Measurements from ENCODE around the gene NTN4. TPM values are rescaled to one million over a fixed set of nuclear protein-coding genes. Genes with fewer than 3 reads are reported as not detected.

NTN4 gene
- total and polyA plus RNA-seq, 8 donors: 14.6 to 63.9 (median 21.1) TPM

GRCh38 chr12:95836185-95836609 is 45.6 kb upstream of the NTN4 start:
- peaks cover 0 to 9% (median 4%) of the 10 kb centered on the region in 3 donors for H3K4me1 ChIP-seq
- no peaks in the 10 kb centered on the region for H3K36me3 ChIP-seq
- intact Hi-C loops (cut with DNase I): no loop called here
- H3K4me3 ChIP-seq: no peak overlapping the region
- H3K27me3 ChIP-seq: no peaks in the 10 kb centered on the region
- H3K9me3 ChIP-seq: no peaks in the 10 kb centered on the region
- DNase-seq (no peak), ATAC-seq (peak in 3 of 4 donors; percentile 58 to 79 (median 63)), FAIRE-seq (no peak)
- 2 to 13% methylated on average over 3 of the region's 3 CpGs for WGBS, 2 donors
- H3K27ac ChIP-seq: peak overlapping the region in 1 of 4 donors; percentile 6
- no peak for TF ChIP-seq CTCF (IDR thresholded peaks at IDR 0.05)

GRCh38 chr12:95834572-95834971 is 44.0 kb upstream of the NTN4 start:
- TF ChIP-seq CTCF (IDR thresholded peaks at IDR 0.05): no peak
- no peaks in the 10 kb centered on the region for H3K36me3 ChIP-seq
- 91 to 95% methylated on average over 1 of the region's 1 CpG for WGBS, 2 donors
- H3K27me3 ChIP-seq: no peaks in the 10 kb centered on the region
- ATAC-seq (no peak), DNase-seq (no peak), FAIRE-seq (no peak)
- intact Hi-C loops (cut with DNase I): no loop called here
- H3K9me3 ChIP-seq: no peaks in the 10 kb centered on the region
- peaks cover 3 to 13% (median 9%) of the 10 kb centered on the region in 3 donors for H3K4me1 ChIP-seq
- no peak overlapping the region for H3K4me3 ChIP-seq
- H3K27ac ChIP-seq: no peak overlapping the region

GRCh38 chr12:95830335-95831089 is 39.9 kb upstream of the NTN4 start:
- WGBS, 2 donors: 75 to 77% methylated on average over 2 of the region's 2 CpGs
- H3K27ac ChIP-seq: no peak overlapping the region
- ATAC-seq (no peak), DNase-seq (no peak), FAIRE-seq (no peak)
- no peaks in the 10 kb centered on the region for H3K9me3 ChIP-seq
- intact Hi-C loops (cut with DNase I): no loop called here
- H3K4me3 ChIP-seq: no peak overlapping the region
- H3K4me1 ChIP-seq: peaks cover 11 to 16% (median 15%) of the 10 kb centered on the region in 3 donors
- H3K36me3 ChIP-seq: no peaks in the 10 kb centered on the region
- H3K27me3 ChIP-seq: no peaks in the 10 kb centered on the region
- no peak for TF ChIP-seq CTCF (IDR thresholded peaks at IDR 0.05)

GRCh38 chr12:95829395-95829794 is 38.8 kb upstream of the NTN4 start:
- TF ChIP-seq CTCF (IDR thresholded peaks at IDR 0.05): no peak
- Histone ChIP-seq H3K27ac (peak overlapping the region in 2 of 4 donors; percentile 28 to 50), H3K27me3 (no peaks in the 10 kb centered on the region), H3K9me3 (no peaks in the 10 kb centered on the region), H3K4me3 (no peak overlapping the region), H3K4me1 (peaks cover 11 to 16% (median 15%) of the 10 kb centered on the region in 3 donors), H3K36me3 (no peaks in the 10 kb centered on the region)
- no peak for FAIRE-seq
- no peak for DNase-seq
- ATAC-seq: peak; percentile 68 to 96 (median 86)
- intact Hi-C loops (cut with DNase I): no loop called here

GRCh38 chr12:95820096-95820703 is 29.6 kb upstream of the NTN4 start:
- H3K27me3 ChIP-seq: no peaks in the 10 kb centered on the region
- 0% methylated on average over 1 of the region's 1 CpG for WGBS, 2 donors
- peaks cover 0 to 5% (median 3%) of the 10 kb centered on the region in 3 donors for H3K4me1 ChIP-seq
- peak; percentile 7 to 57 (median 45) for TF ChIP-seq CTCF (IDR thresholded peaks at IDR 0.05)
- no peaks in the 10 kb centered on the region for H3K9me3 ChIP-seq
- no peaks in the 10 kb centered on the region for H3K36me3 ChIP-seq
- DNase-seq (peak in 3 of 6 donors; percentile 41 to 69 (median 42)), FAIRE-seq (peak; percentile 85), ATAC-seq (peak; percentile 81 to 90 (median 90))
- intact Hi-C loops (cut with DNase I): no loop called here
- H3K27ac ChIP-seq: no peak overlapping the region
- H3K4me3 ChIP-seq: no peak overlapping the region

Measured in pancreas (tissue), 10 donors.